Mammary epithelial cell (primary cell): Measurements from ENCODE around the gene ABCA3.

Source experiments
- CTCF ChIP-seq, 2 donors: IDR thresholded peaks in 1 of 2; conservative IDR thresholded peaks in 1 of 2; 2 replicates each; pipeline ENCODE4 v1.5.1; 2011 to 2012; ENCODE audit warnings: inconsistent platforms in 2 of 2, low read length in 2 of 2, mild to moderate bottlenecking in 2 of 2, control low read depth in 1 of 2, low read depth in 1 of 2; ENCODE audit not compliant: insufficient read depth in 1 of 2; ENCODE audit errors: extremely low read depth in 1 of 2
- EZH2 ChIP-seq: IDR thresholded peaks from 2 replicates; pipeline ENCODE4 v1.6.1; 2012; ENCODE audit warnings: low read length, inconsistent platforms, borderline replicate concordance

DNA sequence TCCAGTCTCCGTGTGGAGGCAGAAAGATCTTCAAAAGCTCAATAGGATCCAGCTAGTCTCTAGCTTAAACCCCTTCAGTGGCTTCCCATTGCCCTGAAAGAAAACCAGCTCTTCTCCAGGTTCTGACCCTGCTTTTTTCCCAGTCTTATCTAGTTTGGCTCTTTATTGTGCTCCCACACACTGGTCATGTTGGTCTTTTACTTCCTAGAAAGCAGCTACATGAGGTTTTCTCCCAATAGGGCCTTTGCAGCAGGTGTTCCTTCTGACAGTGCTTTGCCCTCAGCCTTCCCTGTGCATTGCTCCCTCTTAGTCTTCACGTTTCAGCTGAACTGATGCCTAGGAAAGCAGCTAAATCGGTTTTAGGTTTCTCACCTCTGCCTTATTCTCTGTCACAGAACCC lies 21.7 kb upstream of the ABCA3 start:
- no peak for TF ChIP-seq CTCF (conservative IDR thresholded peaks at IDR 0.05 in 1 of 2, IDR thresholded peaks at IDR 0.05 in 1 of 2; ENCODE audit: extremely low read depth in 1 of 2, insufficient read depth in 1 of 2, low read depth in 1 of 2, low read length in 2 of 2)
- no peak for TF ChIP-seq EZH2
